Prostate gland (tissue), 2 donors: ENCODE data around the gene MEP1B.
A peak's percentile ranks its signal among the peaks of the same experiment; 100 is the strongest.

ENCODE experiments used
- CTCF ChIP-seq, 4 experiments: fragments of 200-600 bp in 2 of 4; fragments of 450-650 bp in 2 of 4; sonication (generic) in 2 of 4; IDR thresholded peaks; 1 replicate in 3 of 4; 2 replicates in 1 of 4; pipeline ENCODE4 v1.5.1; 2016 to 2019; ENCODE audit warnings: antibody characterized with exemption in 4 of 4, mild to moderate bottlenecking in 2 of 4, moderate library complexity in 2 of 4
- POLR2A ChIP-seq: fragments of 450-650 bp; IDR thresholded peaks from one replicate; pipeline ENCODE4 v1.6.1; 2016; ENCODE audit warnings: antibody characterized with exemption, mild to moderate bottlenecking
- POLR2AphosphoS5 ChIP-seq: sonication (generic); formaldehyde crosslinking; IDR thresholded peaks from one replicate; pipeline ENCODE4 v1.6.1; 2017; ENCODE audit warnings: antibody characterized with exemption

- TF ChIP-seq CTCF (IDR thresholded peaks at IDR 0.05) (no peak), POLR2A (no peak), POLR2AphosphoS5 (peak; percentile 56)
These were observed 21.7 kb upstream of the MEP1B start for GRCh38 chr18:32167980-32168730.
